ENCODE data around the gene SCGB1C1.

DNA sequence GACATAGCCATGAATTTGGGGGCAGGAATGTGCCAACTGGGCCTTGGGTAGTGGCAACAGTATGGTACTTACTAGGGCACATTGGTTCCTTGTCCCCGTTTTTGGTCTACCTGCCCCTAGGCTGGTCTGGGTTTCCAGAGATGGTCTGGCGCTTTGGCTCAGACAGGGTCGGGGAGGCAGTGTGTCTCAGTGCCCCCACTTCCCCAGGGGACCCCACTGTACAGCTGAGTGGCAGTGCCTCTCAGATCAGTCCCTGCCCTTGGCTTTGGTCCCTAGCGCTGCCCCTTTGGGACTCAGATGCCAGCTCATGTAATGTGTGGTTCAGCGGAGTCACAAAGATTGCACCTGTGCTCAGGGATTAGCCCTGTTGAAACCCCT lies 17.9 kb downstream of the SCGB1C1 start:
- TF ChIP-seq POLR2A (IDR thresholded peaks at IDR 0.05; ENCODE audit: borderline replicate concordance, extremely low read depth, insufficient read depth, insufficient read length) (no peak), FOSL1 (IDR thresholded peaks at IDR 0.05; ENCODE audit: low read depth) (no peak), EZH2 (IDR thresholded peaks at IDR 0.05) (no peak), RAD21 (IDR thresholded peaks at IDR 0.05; ENCODE audit: low read depth) (no peak), POLR2AphosphoS5 (IDR thresholded peaks at IDR 0.05; ENCODE audit: low read depth, low read length) (no peak), CEBPB (IDR thresholded peaks at IDR 0.05; ENCODE audit: low read depth) (no peak)
- TF ChIP-seq, protein P1, sequence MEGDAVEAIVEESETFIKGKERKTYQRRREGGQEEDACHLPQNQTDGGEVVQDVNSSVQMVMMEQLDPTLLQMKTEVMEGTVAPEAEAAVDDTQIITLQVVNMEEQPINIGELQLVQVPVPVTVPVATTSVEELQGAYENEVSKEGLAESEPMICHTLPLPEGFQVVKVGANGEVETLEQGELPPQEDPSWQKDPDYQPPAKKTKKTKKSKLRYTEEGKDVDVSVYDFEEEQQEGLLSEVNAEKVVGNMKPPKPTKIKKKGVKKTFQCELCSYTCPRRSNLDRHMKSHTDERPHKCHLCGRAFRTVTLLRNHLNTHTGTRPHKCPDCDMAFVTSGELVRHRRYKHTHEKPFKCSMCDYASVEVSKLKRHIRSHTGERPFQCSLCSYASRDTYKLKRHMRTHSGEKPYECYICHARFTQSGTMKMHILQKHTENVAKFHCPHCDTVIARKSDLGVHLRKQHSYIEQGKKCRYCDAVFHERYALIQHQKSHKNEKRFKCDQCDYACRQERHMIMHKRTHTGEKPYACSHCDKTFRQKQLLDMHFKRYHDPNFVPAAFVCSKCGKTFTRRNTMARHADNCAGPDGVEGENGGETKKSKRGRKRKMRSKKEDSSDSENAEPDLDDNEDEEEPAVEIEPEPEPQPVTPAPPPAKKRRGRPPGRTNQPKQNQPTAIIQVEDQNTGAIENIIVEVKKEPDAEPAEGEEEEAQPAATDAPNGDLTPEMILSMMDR (IDR thresholded peaks at IDR 0.05 in 2 of 3, conservative IDR thresholded peaks at IDR 0.05 in 1 of 3; ENCODE audit: borderline replicate concordance in 1 of 3, insufficient read depth in 1 of 3, low read depth in 2 of 3, low read length in 2 of 3): no peak
